OCI-LY3 (cell line): ENCODE data around the gene MYLK.

Experiments
- EZH2phosphoT487 ChIP-seq: fragments of 200-600 bp; shearing (Covaris generic); IDR thresholded peaks from 2 replicates; pipeline ENCODE4 v1.6.1; 2018; ENCODE audit warnings: antibody characterized with exemption, mixed run types, low read depth
- TF ChIP-seq, protein P1 (sequence below): fragments of 200-600, 300-600 bp; sonication (generic); IDR thresholded peaks from 2 replicates; pipeline ENCODE4 v1.5.1; 2014; ENCODE audit warnings: antibody characterized with exemption, low read length, low read depth

DNA sequence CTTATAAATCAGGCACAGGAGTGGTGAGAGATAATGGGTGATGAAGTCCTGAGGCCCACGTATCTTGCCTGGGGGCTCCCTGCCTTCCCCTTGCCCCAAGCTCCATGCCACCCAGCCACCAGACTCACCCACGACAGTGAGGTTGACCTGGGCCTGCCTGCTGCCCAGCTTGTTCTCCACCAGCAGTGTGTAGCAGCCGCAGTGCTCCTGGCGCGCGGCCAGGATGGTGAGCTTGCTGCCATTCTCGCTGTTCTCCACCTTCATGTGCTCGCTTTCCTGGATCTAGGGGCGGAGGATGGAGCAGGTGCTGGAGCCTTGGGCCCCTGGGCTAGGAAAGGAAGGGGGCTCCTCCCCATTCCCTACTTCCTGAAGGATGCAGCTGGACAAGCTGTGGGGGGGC is 220.2 kb downstream of the MYLK start:
- TF ChIP-seq, protein P1, sequence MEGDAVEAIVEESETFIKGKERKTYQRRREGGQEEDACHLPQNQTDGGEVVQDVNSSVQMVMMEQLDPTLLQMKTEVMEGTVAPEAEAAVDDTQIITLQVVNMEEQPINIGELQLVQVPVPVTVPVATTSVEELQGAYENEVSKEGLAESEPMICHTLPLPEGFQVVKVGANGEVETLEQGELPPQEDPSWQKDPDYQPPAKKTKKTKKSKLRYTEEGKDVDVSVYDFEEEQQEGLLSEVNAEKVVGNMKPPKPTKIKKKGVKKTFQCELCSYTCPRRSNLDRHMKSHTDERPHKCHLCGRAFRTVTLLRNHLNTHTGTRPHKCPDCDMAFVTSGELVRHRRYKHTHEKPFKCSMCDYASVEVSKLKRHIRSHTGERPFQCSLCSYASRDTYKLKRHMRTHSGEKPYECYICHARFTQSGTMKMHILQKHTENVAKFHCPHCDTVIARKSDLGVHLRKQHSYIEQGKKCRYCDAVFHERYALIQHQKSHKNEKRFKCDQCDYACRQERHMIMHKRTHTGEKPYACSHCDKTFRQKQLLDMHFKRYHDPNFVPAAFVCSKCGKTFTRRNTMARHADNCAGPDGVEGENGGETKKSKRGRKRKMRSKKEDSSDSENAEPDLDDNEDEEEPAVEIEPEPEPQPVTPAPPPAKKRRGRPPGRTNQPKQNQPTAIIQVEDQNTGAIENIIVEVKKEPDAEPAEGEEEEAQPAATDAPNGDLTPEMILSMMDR = no peak
- no peak for TF ChIP-seq EZH2phosphoT487
